Osteoblast (primary cell): ENCODE data around the gene POMP. TPM values are rescaled to one million over a fixed set of nuclear protein-coding genes. Genes with fewer than 3 reads are reported as not detected.

Experiments
- DNase-seq: peaks from one replicate; pipeline ENCODE4 v3.0.0; 2011; ENCODE audit warnings: low spot score, mixed read lengths; ENCODE audit not compliant: insufficient read length; ENCODE audit errors: missing footprints
- H2AFZ ChIP-seq: 2 replicates; pipeline ENCODE4 v1.6.0; 2011; ENCODE audit warnings: mild to moderate bottlenecking, low read length
- H3K27ac ChIP-seq: 2 replicates; pipeline ENCODE4 v1.5.1; 2011; ENCODE audit warnings: mild to moderate bottlenecking, low read depth, low read length, moderate library complexity
- H3K27me3 ChIP-seq: 2 replicates; pipeline ENCODE4 v1.6.0; 2012; ENCODE audit warnings: mild to moderate bottlenecking, control low read depth, inconsistent platforms, low read length, moderate library complexity; ENCODE audit not compliant: insufficient read depth
- H3K36me3 ChIP-seq: 2 replicates; pipeline ENCODE4 v1.5.1; 2011; ENCODE audit warnings: mild to moderate bottlenecking, low read length, control low read depth, moderate library complexity; ENCODE audit not compliant: insufficient read depth
- H3K4me1 ChIP-seq: 2 replicates; pipeline ENCODE4 v1.5.1; 2011; ENCODE audit warnings: mild to moderate bottlenecking, low read length, control low read depth, moderate library complexity; ENCODE audit not compliant: insufficient read depth
- H3K4me2 ChIP-seq: 2 replicates; pipeline ENCODE4 v1.6.0; 2011; ENCODE audit warnings: mild to moderate bottlenecking, low read length; ENCODE audit not compliant: insufficient read depth
- H3K4me3 ChIP-seq: fragments of 200-600 bp; sonication (generic); 3 replicates; pipeline ENCODE4 v1.5.1; 2012; ENCODE audit warnings: mild to moderate bottlenecking, low read length, inconsistent platforms; ENCODE audit not compliant: insufficient read depth
- H3K79me2 ChIP-seq: 2 replicates; pipeline ENCODE4 v1.6.0; 2012; ENCODE audit warnings: mild to moderate bottlenecking, low read length, control low read depth, inconsistent platforms; ENCODE audit not compliant: insufficient read depth
- H3K9me3 ChIP-seq: 2 replicates; pipeline ENCODE4 v1.5.1; 2011; ENCODE audit warnings: low read depth, low read length, control low read depth
- H4K20me1 ChIP-seq: 2 replicates; pipeline ENCODE4 v1.6.0; 2012; ENCODE audit warnings: mild to moderate bottlenecking, low read length, control low read depth; ENCODE audit not compliant: insufficient read depth
- total RNA-seq: library from RNA; depleted of rRNA; stranded (reverse); fragments of >200 nt; gene quantifications from 2 replicates; pipeline ENCODE4 v1.2.3, GENCODE V29; 2012
- TF ChIP-seq, protein P1 (sequence below): IDR thresholded peaks from 2 replicates; pipeline ENCODE4 v1.5.1; 2011; ENCODE audit warnings: mild to moderate bottlenecking, low read depth, low read length, moderate library complexity; ENCODE audit errors: extremely low read depth

POMP gene
- total RNA-seq, 1 donor: 73.1 TPM

DNA sequence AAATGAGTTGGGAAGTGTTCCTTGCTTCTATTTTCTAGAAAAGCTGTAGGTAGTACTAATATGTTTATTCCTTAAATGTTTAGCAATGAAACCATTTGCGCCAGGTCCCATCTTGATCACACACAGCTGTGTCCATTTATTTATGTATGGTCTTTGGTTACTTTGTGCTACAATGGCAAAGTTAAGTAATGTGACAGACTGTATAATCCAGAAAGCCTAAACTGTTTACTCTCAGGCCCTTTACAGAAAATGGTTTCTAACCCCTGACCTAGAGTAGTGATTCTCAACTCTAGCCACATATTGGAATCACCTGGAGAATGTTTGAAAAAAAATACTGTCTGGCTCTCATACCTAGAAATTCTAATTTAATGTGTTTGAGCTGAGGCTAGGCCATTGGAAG, 38.5 kb downstream of the POMP start:
- Histone ChIP-seq H3K27me3 (no peaks in the 10 kb centered on the region), H3K9me3 (no peaks in the 10 kb centered on the region), H3K79me2 (no peaks in the 10 kb centered on the region), H3K4me2 (no peak overlapping the region), H3K4me1 (peaks cover 9% of the 10 kb centered on the region), H3K4me3 (no peak overlapping the region), H3K27ac (no peak overlapping the region), H2AFZ (no peak overlapping the region), H3K36me3 (peaks cover 11% of the 10 kb centered on the region), H4K20me1 (no peaks in the 10 kb centered on the region)
- DNase-seq: no peak
- TF ChIP-seq, protein P1, sequence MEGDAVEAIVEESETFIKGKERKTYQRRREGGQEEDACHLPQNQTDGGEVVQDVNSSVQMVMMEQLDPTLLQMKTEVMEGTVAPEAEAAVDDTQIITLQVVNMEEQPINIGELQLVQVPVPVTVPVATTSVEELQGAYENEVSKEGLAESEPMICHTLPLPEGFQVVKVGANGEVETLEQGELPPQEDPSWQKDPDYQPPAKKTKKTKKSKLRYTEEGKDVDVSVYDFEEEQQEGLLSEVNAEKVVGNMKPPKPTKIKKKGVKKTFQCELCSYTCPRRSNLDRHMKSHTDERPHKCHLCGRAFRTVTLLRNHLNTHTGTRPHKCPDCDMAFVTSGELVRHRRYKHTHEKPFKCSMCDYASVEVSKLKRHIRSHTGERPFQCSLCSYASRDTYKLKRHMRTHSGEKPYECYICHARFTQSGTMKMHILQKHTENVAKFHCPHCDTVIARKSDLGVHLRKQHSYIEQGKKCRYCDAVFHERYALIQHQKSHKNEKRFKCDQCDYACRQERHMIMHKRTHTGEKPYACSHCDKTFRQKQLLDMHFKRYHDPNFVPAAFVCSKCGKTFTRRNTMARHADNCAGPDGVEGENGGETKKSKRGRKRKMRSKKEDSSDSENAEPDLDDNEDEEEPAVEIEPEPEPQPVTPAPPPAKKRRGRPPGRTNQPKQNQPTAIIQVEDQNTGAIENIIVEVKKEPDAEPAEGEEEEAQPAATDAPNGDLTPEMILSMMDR: no peak

DNA sequence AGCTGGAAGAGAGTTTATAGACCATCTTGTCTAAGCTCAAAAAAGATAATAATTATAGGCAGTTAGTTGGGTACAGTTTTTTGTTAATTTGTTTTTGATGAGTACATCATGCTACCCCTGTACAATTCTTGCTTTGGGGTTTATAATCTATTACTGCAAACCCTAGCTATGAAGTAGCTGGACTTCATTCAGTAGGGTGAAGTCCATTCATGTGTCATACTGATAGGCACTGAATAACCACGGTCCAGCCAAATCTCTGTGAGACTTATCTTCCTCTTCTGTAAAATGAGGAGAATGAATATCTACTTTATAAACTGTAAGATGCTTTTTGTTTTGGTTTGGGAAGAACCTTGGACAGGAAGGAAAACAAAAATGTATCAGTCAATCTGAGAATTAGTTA, 40.3 kb downstream of the POMP start:
- H2AFZ ChIP-seq: no peak overlapping the region

DNA sequence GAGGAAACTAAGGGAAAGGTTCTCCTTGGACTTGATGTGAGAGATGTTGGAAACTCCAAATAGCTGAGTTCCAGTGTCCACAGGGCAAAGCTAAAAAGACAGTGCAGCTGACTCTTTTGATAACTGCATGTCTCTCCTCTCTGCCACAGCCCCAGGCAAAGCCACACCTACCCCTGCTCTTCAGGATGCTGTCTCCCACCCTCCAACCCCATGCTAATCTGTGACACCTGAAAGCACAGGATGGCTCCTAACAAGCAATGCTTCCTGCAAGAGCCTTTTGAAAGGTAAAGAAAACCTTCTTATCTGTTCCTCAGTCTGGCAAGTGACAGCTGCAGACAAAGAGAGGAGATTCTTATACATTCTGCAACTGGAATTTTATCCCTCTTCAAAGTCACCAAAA, 45.4 kb downstream of the POMP start:
- no peak overlapping the region for H3K4me3 ChIP-seq
- TF ChIP-seq, protein P1: no peak

More for the DNA sequence above, 40.3 kb downstream of the POMP start:
- DNase-seq: no peak
- Histone ChIP-seq H3K4me2 (no peak overlapping the region), H3K36me3 (peaks cover 11% of the 10 kb centered on the region), H3K4me3 (no peak overlapping the region), H3K79me2 (no peaks in the 10 kb centered on the region), H4K20me1 (no peaks in the 10 kb centered on the region), H3K4me1 (peaks cover 9% of the 10 kb centered on the region), H3K27me3 (no peaks in the 10 kb centered on the region), H3K27ac (no peak overlapping the region), H3K9me3 (no peaks in the 10 kb centered on the region)
- TF ChIP-seq, protein P1: no peak

DNA sequence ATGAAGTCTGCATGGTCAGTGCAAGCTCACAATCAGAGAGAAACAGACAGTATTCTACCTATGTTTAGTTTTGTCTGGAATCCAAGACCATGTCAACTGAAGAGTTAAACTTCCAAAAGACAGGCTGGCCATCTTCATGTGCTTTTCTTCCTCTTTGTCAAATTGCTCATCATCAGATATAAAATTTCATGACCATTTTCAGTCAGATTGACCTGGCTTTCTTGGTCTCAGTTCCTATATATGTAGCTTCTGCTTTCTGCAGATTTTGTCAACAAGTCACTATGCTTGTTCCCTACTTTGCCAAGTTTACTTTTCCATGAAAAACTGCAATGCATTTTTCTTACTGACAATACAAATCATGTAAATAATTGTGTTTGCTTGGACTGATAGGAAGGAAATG, 46.0 kb downstream of the POMP start:
- no peak overlapping the region for H2AFZ ChIP-seq
- TF ChIP-seq, protein P1: no peak
- no peaks in the 10 kb centered on the region for H3K9me3 ChIP-seq
- peaks cover 9% of the 10 kb centered on the region for H3K4me1 ChIP-seq
- no peak overlapping the region for H3K4me2 ChIP-seq
- no peak for DNase-seq
- no peaks in the 10 kb centered on the region for H3K79me2 ChIP-seq
- no peak overlapping the region for H3K4me3 ChIP-seq
- H3K36me3 ChIP-seq: peaks cover 11% of the 10 kb centered on the region
- H4K20me1 ChIP-seq: no peaks in the 10 kb centered on the region
- no peaks in the 10 kb centered on the region for H3K27me3 ChIP-seq
- no peak overlapping the region for H3K27ac ChIP-seq

More for the DNA sequence above, 45.4 kb downstream of the POMP start:
- DNase-seq: no peak
- Histone ChIP-seq H4K20me1 (no peaks in the 10 kb centered on the region), H3K4me1 (peaks cover 9% of the 10 kb centered on the region), H3K9me3 (no peaks in the 10 kb centered on the region), H3K4me2 (no peak overlapping the region), H3K27ac (no peak overlapping the region), H3K27me3 (no peaks in the 10 kb centered on the region), H2AFZ (no peak overlapping the region), H3K36me3 (peaks cover 11% of the 10 kb centered on the region), H3K79me2 (no peaks in the 10 kb centered on the region)
